Fibroblast of lung (primary cell): Measurements from ENCODE around the gene RBMS1. TPM values are rescaled to one million over a fixed set of nuclear protein-coding genes. Genes with fewer than 3 reads are reported as not detected.

Experiments used
- DNase-seq, 2 donors: peaks; one replicate each; pipeline versions ENCODE4 v3.0.0 to v3.0.0-alpha.2; 2010; ENCODE audit warnings: low read depth in 2 of 2
- H2AFZ ChIP-seq: 2 replicates; pipeline ENCODE4 v1.5.1; 2012; ENCODE audit warnings: low read length, control low read depth, inconsistent platforms
- H3K27ac ChIP-seq: 2 replicates; pipeline ENCODE4 v1.5.1; 2011; ENCODE audit warnings: low read length, control low read depth; ENCODE audit not compliant: insufficient read depth
- H3K27me3 ChIP-seq: 2 replicates; pipeline ENCODE4 v1.5.1; 2011; ENCODE audit warnings: mild to moderate bottlenecking, low read length; ENCODE audit not compliant: control insufficient read depth, insufficient read depth
- H3K36me3 ChIP-seq: 2 replicates; pipeline ENCODE4 v1.5.1; 2011; ENCODE audit warnings: low read length; ENCODE audit not compliant: control insufficient read depth, insufficient read depth
- H3K4me1 ChIP-seq: 2 replicates; pipeline ENCODE4 v1.5.1; 2011; ENCODE audit warnings: low read length; ENCODE audit not compliant: control insufficient read depth, insufficient read depth; ENCODE audit errors: extremely low read depth
- H3K4me2 ChIP-seq: 2 replicates; pipeline ENCODE4 v1.5.1; 2011; ENCODE audit warnings: low read length, control low read depth; ENCODE audit not compliant: insufficient read depth; ENCODE audit errors: extremely low read depth
- H3K4me3 ChIP-seq, 4 experiments: fragments of 200-600 bp in 1 of 4; sonication (generic) in 1 of 4; replicated peaks in 1 of 4; 2 replicates each; pipeline ENCODE4 v1.5.1; 2011 to 2016; ENCODE audit warnings: low read length in 4 of 4, low read depth in 3 of 4, mild to moderate bottlenecking in 3 of 4, control low read depth in 2 of 4, inconsistent platforms in 1 of 4, mixed read lengths in 1 of 4; ENCODE audit not compliant: insufficient read depth in 1 of 4; ENCODE audit errors: control extremely low read depth in 1 of 4
- H3K79me2 ChIP-seq: 2 replicates; pipeline ENCODE4 v1.5.1; 2012; ENCODE audit warnings: mild to moderate bottlenecking, low read length, inconsistent platforms; ENCODE audit not compliant: control insufficient read depth, insufficient read depth
- H3K9ac ChIP-seq: 2 replicates; pipeline ENCODE4 v1.5.1; 2011; ENCODE audit warnings: mild to moderate bottlenecking, low read length, control low read depth; ENCODE audit not compliant: insufficient read depth
- H3K9me3 ChIP-seq: 2 replicates; pipeline ENCODE4 v1.5.1; 2012; ENCODE audit warnings: low read depth, low read length; ENCODE audit not compliant: control insufficient read depth, insufficient read depth
- H4K20me1 ChIP-seq: 2 replicates; pipeline ENCODE4 v1.5.1; 2011; ENCODE audit warnings: low read length; ENCODE audit not compliant: control insufficient read depth, insufficient read depth; ENCODE audit errors: extremely low read depth
- CTCF ChIP-seq, 2 donors: IDR thresholded peaks in 1 of 2; conservative IDR thresholded peaks in 1 of 2; 1 replicate in 1 of 2; 2 replicates in 1 of 2; pipeline ENCODE4 v1.5.1; 2011 to 2012; ENCODE audit warnings: low read length in 2 of 2, control low read depth in 1 of 2, inconsistent platforms in 1 of 2, low read depth in 1 of 2, mild to moderate bottlenecking in 1 of 2
- EZH2 ChIP-seq: IDR thresholded peaks from 2 replicates; pipeline ENCODE4 v1.5.1; 2012; ENCODE audit warnings: low read length, control low read depth, mild to moderate bottlenecking; ENCODE audit errors: missing control alignments
- polyA plus RNA-seq, 2 donors: library from polyadenylated mRNA; depleted of rRNA in 1 of 2; stranded (reverse) in 1 of 2; unstranded in 1 of 2; fragments of >200 nt; gene quantifications; 2 replicates each; pipeline ENCODE4 v1.2.1, GENCODE V29; 2011 to 2012; ENCODE audit warnings: missing spikeins in 1 of 2
- total RNA-seq: library from RNA; depleted of rRNA; stranded (reverse); fragments of >200 nt; gene quantifications from 2 replicates; pipeline ENCODE4 v1.2.1, GENCODE V29; 2014

RBMS1 gene
- total and polyA plus RNA-seq, 2 donors (not counting 1 experiment from before 2014, with no cell fraction given), result 77.3 to 146 TPM

GRCh38 chr2:160345071-160345764 is 148.4 kb downstream of the RBMS1 start:
- peaks cover 90% of the 10 kb centered on the region for H3K79me2 ChIP-seq
- no peak for DNase-seq
- H3K27me3 ChIP-seq, result no peaks in the 10 kb centered on the region
- H4K20me1 ChIP-seq, result no peaks in the 10 kb centered on the region
- no peak overlapping the region for H2AFZ ChIP-seq
- no peak overlapping the region for H3K27ac ChIP-seq
- no peaks in the 10 kb centered on the region for H3K9me3 ChIP-seq
- no peak overlapping the region for H3K4me2 ChIP-seq
- H3K4me3 ChIP-seq, result no peak overlapping the region
- no peaks in the 10 kb centered on the region for H3K4me1 ChIP-seq
- no peak overlapping the region for H3K9ac ChIP-seq
- TF ChIP-seq EZH2, result no peak
- TF ChIP-seq CTCF (conservative IDR thresholded peaks at IDR 0.05 in 1 of 2, IDR thresholded peaks at IDR 0.05 in 1 of 2; ENCODE audit: low read depth in 1 of 2, low read length in 2 of 2), result no peak
- peaks cover 3% of the 10 kb centered on the region for H3K36me3 ChIP-seq

- Histone ChIP-seq H3K4me1 (no peaks in the 10 kb centered on the region), H3K9ac (no peak overlapping the region), H4K20me1 (no peaks in the 10 kb centered on the region), H3K27ac (no peak overlapping the region), H2AFZ (no peak overlapping the region), H3K79me2 (peaks cover 91% of the 10 kb centered on the region), H3K27me3 (no peaks in the 10 kb centered on the region), H3K36me3 (no peaks in the 10 kb centered on the region), H3K4me3 (no peak overlapping the region), H3K4me2 (no peak overlapping the region), H3K9me3 (no peaks in the 10 kb centered on the region)
- TF ChIP-seq EZH2 (no peak), CTCF (conservative IDR thresholded peaks at IDR 0.05 in 1 of 2, IDR thresholded peaks at IDR 0.05 in 1 of 2; ENCODE audit: low read depth in 1 of 2, low read length in 2 of 2) (no peak)
- DNase-seq, result no peak
Observed at GRCh38 chr2:160343404-160343803, 150.2 kb downstream of the RBMS1 start.

- H3K79me2 ChIP-seq, result peaks cover 87% of the 10 kb centered on the region
- H3K27ac ChIP-seq, result no peak overlapping the region
- no peak overlapping the region for H3K9ac ChIP-seq
- H3K4me2 ChIP-seq, result no peak overlapping the region
- TF ChIP-seq CTCF (conservative IDR thresholded peaks at IDR 0.05 in 1 of 2, IDR thresholded peaks at IDR 0.05 in 1 of 2; ENCODE audit: low read depth in 1 of 2, low read length in 2 of 2) (no peak), EZH2 (no peak)
- no peak overlapping the region for H3K4me3 ChIP-seq
- no peak overlapping the region for H2AFZ ChIP-seq
- H3K36me3 ChIP-seq, result no peaks in the 10 kb centered on the region
- no peak for DNase-seq
- H3K27me3 ChIP-seq, result no peaks in the 10 kb centered on the region
- H3K9me3 ChIP-seq, result no peaks in the 10 kb centered on the region
- no peaks in the 10 kb centered on the region for H3K4me1 ChIP-seq
- no peaks in the 10 kb centered on the region for H4K20me1 ChIP-seq
Observed at GRCh38 chr2:160339726-160340125, 153.9 kb downstream of the RBMS1 start.
